HG03280 (cell line): ENCODE data around the gene PTGER4.
"Not testable (repeated sequence)": the region's sequence is repeated elsewhere in the genome, so short reads cannot be mapped to it uniquely, and the experiment has no call there.

Experiments
- ATAC-seq: cut with Tn5 transposase; IDR thresholded peaks from one replicate; pipeline ENCODE4 v1.9.1; 2021; ENCODE audit warnings: mild to moderate bottlenecking, moderate library complexity; ENCODE audit not compliant: unreplicated experiment

Gene PTGER4

GRCh38 chr5:40688996-40689395, 9.3 kb downstream of the PTGER4 start:
- no peak for ATAC-seq

GRCh38 chr5:40689438-40689837, 9.7 kb downstream of the PTGER4 start:
- peak; percentile 47 for ATAC-seq

- ATAC-seq, result no peak
These were observed 10.6 kb downstream of the PTGER4 start for GRCh38 chr5:40690267-40690666.

GRCh38 chr5:40691894-40692293, 12.2 kb downstream of the PTGER4 start:
- ATAC-seq, result no peak

- ATAC-seq, result no peak
These were observed 14.7 kb downstream of the PTGER4 start for GRCh38 chr5:40694433-40694832.

- ATAC-seq, result no peak
These were observed 20.5 kb downstream of the PTGER4 start for GRCh38 chr5:40700116-40700782.

- not testable (repeated sequence) for ATAC-seq
These were observed 22.3 kb downstream of the PTGER4 start for GRCh38 chr5:40702027-40702426.

- not testable (repeated sequence) for ATAC-seq
These were observed 25.8 kb downstream of the PTGER4 start for GRCh38 chr5:40705484-40705883.

GRCh38 chr5:40710575-40710974, 30.9 kb downstream of the PTGER4 start:
- not testable (repeated sequence) for ATAC-seq

GRCh38 chr5:40714001-40714400, 34.3 kb downstream of the PTGER4 start:
- no peak for ATAC-seq

GRCh38 chr5:40716000-40716399, 36.3 kb downstream of the PTGER4 start:
- ATAC-seq, result no peak

- ATAC-seq, result no peak
These were observed 36.9 kb downstream of the PTGER4 start for GRCh38 chr5:40716590-40716989.

GRCh38 chr5:40717281-40717680, 37.6 kb downstream of the PTGER4 start:
- no peak for ATAC-seq

GRCh38 chr5:40720069-40720468, 40.4 kb downstream of the PTGER4 start:
- ATAC-seq, result no peak

- ATAC-seq, result not testable (repeated sequence)
These were observed 42.8 kb downstream of the PTGER4 start for GRCh38 chr5:40722497-40722911.

GRCh38 chr5:40733434-40733833, 53.7 kb downstream of the PTGER4 start:
- ATAC-seq, result no peak

GRCh38 chr5:40733879-40734563, 54.3 kb downstream of the PTGER4 start:
- ATAC-seq, result no peak

- ATAC-seq, result no peak
These were observed 55.3 kb downstream of the PTGER4 start for GRCh38 chr5:40734986-40735385.

- no peak for ATAC-seq
These were observed 55.9 kb downstream of the PTGER4 start for GRCh38 chr5:40735609-40736008.

GRCh38 chr5:40736103-40736875, 56.6 kb downstream of the PTGER4 start:
- ATAC-seq, result peak; percentile 76

GRCh38 chr5:40738502-40738901, 58.8 kb downstream of the PTGER4 start:
- ATAC-seq, result no peak
